Naive B cell (primary cell): ENCODE measurements around the gene SLC35A4. TPM values are rescaled to one million over a fixed set of nuclear protein-coding genes. Genes with fewer than 3 reads are reported as not detected.

Source experiments
- ATAC-seq, 2 donors: fragments of 150-1000 bp; cut with Tn5 transposase; 2 replicates each; pipeline ENCODE4 v1.10.0; 2021; ENCODE audit warnings: low read depth in 2 of 2, mild to moderate bottlenecking in 2 of 2, moderate library complexity in 2 of 2
- DNase-seq: peaks from one replicate; pipeline ENCODE4 v3.0.0; 2022
- H3K27ac Mint-ChIP-seq, 6 donors: one replicate each; pipeline ENCODE4 v1.8.0; 2020 to 2022; ENCODE audit warnings: mild to moderate bottlenecking in 6 of 6, mixed read lengths in 6 of 6, moderate library complexity in 5 of 6, inconsistent platforms in 2 of 6
- H3K27me3 Mint-ChIP-seq, 3 donors: one replicate each; pipeline ENCODE4 v1.8.0; 2021 to 2022; ENCODE audit warnings: mixed read lengths in 3 of 3, mild to moderate bottlenecking in 1 of 3
- H3K36me3 Mint-ChIP-seq, 2 donors: one replicate each; pipeline ENCODE4 v1.8.0; 2020 to 2022; ENCODE audit warnings: mixed read lengths in 2 of 2, inconsistent platforms in 1 of 2, mild to moderate bottlenecking in 1 of 2
- H3K4me1 Mint-ChIP-seq, 3 donors: one replicate each; pipeline ENCODE4 v1.8.0; 2020 to 2022; ENCODE audit warnings: mixed read lengths in 3 of 3, inconsistent platforms in 1 of 3, mild to moderate bottlenecking in 1 of 3, moderate library complexity in 1 of 3
- H3K4me3 Mint-ChIP-seq, 8 donors: one replicate each; pipeline ENCODE4 v1.8.0; 2020 to 2022; ENCODE audit warnings: mild to moderate bottlenecking in 8 of 8, mixed read lengths in 8 of 8, moderate library complexity in 8 of 8, inconsistent platforms in 2 of 8
- H3K9me3 Mint-ChIP-seq, 7 donors: one replicate each; pipeline ENCODE4 v1.8.0; 2020 to 2022; ENCODE audit warnings: mixed read lengths in 7 of 7, mild to moderate bottlenecking in 5 of 7, inconsistent platforms in 2 of 7, moderate library complexity in 1 of 7
- polyA plus RNA-seq, 6 donors: library from polyadenylated mRNA; unstranded; fragments of 300-500 nt; fragmentation: Illumina TruSeq; gene quantifications; one replicate each; pipeline ENCODE4 v1.2.3, GENCODE V29; 2021; ENCODE audit warnings: low read depth in 6 of 6

Gene SLC35A4, protein sequence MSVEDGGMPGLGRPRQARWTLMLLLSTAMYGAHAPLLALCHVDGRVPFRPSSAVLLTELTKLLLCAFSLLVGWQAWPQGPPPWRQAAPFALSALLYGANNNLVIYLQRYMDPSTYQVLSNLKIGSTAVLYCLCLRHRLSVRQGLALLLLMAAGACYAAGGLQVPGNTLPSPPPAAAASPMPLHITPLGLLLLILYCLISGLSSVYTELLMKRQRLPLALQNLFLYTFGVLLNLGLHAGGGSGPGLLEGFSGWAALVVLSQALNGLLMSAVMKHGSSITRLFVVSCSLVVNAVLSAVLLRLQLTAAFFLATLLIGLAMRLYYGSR
- 100 to 1,000 TPM in 1 of 6 donors, 10 to 100 TPM in 5; 66.8 to 107 (median 74.6) TPM for polyA plus RNA-seq

DNA sequence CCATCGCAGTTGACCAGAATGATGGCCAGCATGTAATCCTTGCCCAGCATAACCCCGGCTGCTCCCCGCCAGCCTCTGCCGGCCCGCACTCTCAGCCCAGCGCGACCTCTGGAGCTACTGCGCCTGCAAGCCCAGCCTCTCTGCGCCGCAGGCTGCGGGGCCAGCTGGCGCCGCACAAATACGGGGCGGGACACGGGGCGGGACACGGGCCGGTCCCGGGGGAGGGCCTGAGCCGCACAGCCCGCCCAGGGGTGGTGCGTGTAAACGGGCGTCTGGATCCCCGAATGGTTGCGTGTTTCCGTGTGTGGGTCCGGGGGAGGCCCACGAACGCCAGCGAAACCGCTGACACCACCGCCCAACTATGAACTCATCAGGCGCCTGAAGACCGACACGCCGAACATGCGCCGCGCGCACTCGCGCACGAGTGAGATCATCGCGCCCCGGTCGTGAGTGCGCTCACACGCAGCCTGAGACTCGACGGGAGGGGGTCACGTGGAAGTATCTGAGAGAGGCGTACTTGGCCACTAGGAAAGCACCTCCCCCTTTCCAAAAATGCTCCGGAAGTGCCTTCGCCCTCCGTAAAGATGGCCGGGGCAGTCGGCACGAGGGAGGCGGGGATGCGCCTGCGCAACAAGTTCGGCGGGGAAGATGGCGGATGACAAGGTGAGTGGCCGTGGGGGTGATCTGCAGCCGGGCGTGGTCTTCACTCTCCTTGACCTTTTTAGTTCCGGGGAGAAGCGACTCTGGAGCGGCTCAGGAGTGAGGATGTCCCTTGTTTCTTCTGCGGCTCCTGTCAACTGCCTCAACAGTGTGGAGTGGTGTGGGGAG, at the start of gene SLC35A4, which contains the start of gene APBB3:
Gene SLC35A4 (plus strand): TSS at position 633 of the 828 bp plus-strand sequence. CDS start 2,342 bp downstream, outside the sequence.
Gene APBB3 (minus strand): TSS at position 403 of the 828 bp plus-strand sequence. CDS start 353 bp downstream, at position 50.
- H3K27me3 Mint-ChIP-seq, result no peaks in the 10 kb centered on the region
- ATAC-seq (peak; percentile 86), DNase-seq (peak; percentile 98)
- H3K36me3 Mint-ChIP-seq, result peaks cover 0 to 19% of the 10 kb centered on the region in 2 donors
- peak within 1 kb of the TSS; percentile 96 to 99 (median 98) for H3K27ac Mint-ChIP-seq
- peaks cover 0 to 1% (median 0%) of the 10 kb centered on the region in 7 donors for H3K9me3 Mint-ChIP-seq
- peak within 1 kb of the TSS; percentile 92 to 98 (median 96) for H3K4me3 Mint-ChIP-seq
- peaks cover 45 to 71% (median 64%) of the 10 kb centered on the region in 3 donors for H3K4me1 Mint-ChIP-seq

DNA sequence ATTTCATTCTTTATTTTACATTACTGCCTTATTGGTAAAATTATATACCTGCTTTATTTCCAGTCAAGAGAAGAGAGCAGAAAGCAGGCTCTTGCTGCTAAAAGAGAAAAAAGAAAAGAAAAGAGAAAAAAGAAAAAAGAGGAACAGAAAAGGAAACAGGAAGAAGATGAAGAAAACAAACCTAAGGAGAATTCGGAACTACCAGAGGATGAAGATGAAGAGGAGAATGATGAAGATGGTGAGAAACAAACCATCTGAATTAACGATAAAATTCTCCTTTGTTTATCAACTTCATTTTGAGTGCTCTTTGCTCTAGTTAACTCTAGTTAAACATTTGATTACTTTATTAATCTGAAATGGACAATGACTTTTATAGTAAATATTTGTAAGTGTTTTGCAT, 40.6 kb upstream of the SLC35A4 start:
- Mint-ChIP-seq H3K9me3 (peaks cover 0 to 3% (median 0%) of the 10 kb centered on the region in 7 donors), H3K27me3 (no peaks in the 10 kb centered on the region), H3K36me3 (peaks cover 11 to 20% of the 10 kb centered on the region in 2 donors), H3K27ac (peak overlapping the region; percentile 52 to 90 (median 80)), H3K4me3 (peak overlapping the region in 1 of 8 donors; percentile 44), H3K4me1 (peaks cover 4 to 12% (median 8%) of the 10 kb centered on the region in 3 donors)
- DNase-seq (no peak), ATAC-seq (no peak)

DNA sequence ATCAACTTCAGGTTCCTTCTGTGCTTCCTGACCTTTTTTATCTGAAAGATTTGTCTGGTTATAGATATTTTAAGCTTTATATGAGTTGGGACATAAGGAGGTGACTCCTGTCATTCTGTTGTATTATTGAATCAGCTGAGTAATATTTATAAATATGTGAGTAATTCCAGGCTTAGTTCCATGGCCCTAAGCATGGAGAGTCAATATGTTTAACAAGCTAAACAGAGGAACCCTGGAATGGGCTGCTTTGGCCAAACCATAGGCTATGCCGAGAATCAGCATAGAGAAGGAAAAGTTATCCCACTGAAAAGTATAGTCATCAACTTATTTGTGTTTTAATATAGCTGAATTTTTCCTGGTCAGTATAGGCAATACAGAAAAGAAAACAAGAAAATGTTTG, 24.4 kb upstream of the SLC35A4 start:
- no peak overlapping the region for H3K27ac Mint-ChIP-seq
- peaks cover 0 to 6% (median 1%) of the 10 kb centered on the region in 3 donors for H3K4me1 Mint-ChIP-seq
- H3K4me3 Mint-ChIP-seq, result no peak overlapping the region
- peaks cover 19 to 23% of the 10 kb centered on the region in 2 donors for H3K36me3 Mint-ChIP-seq
- DNase-seq (no peak), ATAC-seq (no peak)
- no peaks in the 10 kb centered on the region for H3K27me3 Mint-ChIP-seq
- H3K9me3 Mint-ChIP-seq, result no peaks in the 10 kb centered on the region

DNA sequence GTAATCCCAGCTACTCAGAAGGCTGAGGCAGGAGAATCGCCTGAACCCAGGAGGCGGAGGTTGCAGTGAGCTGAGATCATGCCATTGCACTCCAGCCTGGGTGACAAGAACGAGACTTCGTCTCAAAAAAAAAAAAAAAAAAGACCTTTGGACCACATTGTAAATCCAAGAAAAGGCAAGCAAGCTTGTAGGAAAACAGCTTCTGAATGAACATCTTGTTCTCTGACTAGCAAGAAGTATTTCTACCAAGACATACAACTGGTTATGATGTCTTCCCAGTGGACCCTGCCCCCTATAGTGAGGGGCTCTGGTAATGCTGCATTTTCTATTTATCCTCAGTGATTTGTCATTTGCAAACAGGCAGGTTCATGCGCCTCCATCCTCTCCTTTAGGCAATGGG, 21.7 kb upstream of the SLC35A4 start:
- Mint-ChIP-seq H3K27ac (no peak overlapping the region), H3K27me3 (no peaks in the 10 kb centered on the region), H3K36me3 (peaks cover 19 to 23% of the 10 kb centered on the region in 2 donors), H3K4me3 (no peak overlapping the region), H3K4me1 (peaks cover 2 to 13% (median 8%) of the 10 kb centered on the region in 3 donors), H3K9me3 (no peaks in the 10 kb centered on the region)
- DNase-seq (no peak), ATAC-seq (no peak)

DNA sequence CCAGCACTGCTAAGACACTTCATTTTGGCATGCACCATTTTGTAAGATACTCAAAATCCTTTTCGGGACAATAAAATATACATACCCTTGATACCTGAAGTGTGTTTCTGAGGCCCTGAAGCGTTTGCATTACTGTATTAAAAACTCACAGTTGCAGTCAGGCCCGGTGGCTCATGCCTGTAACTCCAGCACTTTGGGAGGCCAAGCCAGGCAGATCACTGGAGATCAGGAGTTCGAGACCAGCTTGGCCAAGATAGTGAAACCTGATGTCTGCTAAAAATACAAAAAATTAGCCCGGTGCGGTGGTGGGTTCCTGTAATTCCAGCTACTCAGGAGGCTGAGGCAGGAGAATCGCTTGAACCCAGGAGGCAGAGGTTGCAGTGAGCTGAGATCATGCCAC, 19.6 kb upstream of the SLC35A4 start:
- no peaks in the 10 kb centered on the region for H3K27me3 Mint-ChIP-seq
- no peaks in the 10 kb centered on the region for H3K9me3 Mint-ChIP-seq
- peaks cover 18 to 19% of the 10 kb centered on the region in 2 donors for H3K36me3 Mint-ChIP-seq
- peak overlapping the region in 2 of 6 donors; percentile 21 to 80 for H3K27ac Mint-ChIP-seq
- DNase-seq (no peak), ATAC-seq (no peak)
- H3K4me1 Mint-ChIP-seq, result peaks cover 22 to 34% (median 24%) of the 10 kb centered on the region in 3 donors
- no peak overlapping the region for H3K4me3 Mint-ChIP-seq

DNA sequence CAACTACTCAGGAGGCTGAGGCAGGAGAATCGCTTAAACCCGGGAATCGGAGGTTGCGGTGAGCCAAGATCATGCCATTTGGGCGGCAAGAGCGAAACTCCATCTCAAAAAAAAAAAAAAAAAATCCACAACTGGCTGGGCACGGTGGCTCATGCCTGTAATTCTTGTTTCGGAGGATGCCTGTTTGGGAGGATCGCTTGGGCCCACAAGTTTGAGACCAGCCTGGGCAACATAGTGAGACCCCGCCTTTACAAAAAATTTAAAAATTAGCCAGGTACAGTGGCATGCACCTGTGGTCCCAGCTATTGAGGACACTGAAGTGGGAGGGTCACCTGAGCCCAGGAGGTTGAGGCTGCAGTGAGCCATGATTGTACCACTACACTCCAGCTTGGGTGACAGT, 19.0 kb upstream of the SLC35A4 start:
- DNase-seq, result no peak
- ATAC-seq, result no peak
- H3K27ac Mint-ChIP-seq, result peak overlapping the region in 5 of 6 donors; percentile 15 to 96 (median 62)
- peak overlapping the region in 2 of 8 donors; percentile 28 to 36 for H3K4me3 Mint-ChIP-seq
- no peaks in the 10 kb centered on the region for H3K27me3 Mint-ChIP-seq
- H3K9me3 Mint-ChIP-seq, result no peaks in the 10 kb centered on the region
- peaks cover 24 to 34% (median 24%) of the 10 kb centered on the region in 3 donors for H3K4me1 Mint-ChIP-seq
- H3K36me3 Mint-ChIP-seq, result peaks cover 17 to 19% of the 10 kb centered on the region in 2 donors

DNA sequence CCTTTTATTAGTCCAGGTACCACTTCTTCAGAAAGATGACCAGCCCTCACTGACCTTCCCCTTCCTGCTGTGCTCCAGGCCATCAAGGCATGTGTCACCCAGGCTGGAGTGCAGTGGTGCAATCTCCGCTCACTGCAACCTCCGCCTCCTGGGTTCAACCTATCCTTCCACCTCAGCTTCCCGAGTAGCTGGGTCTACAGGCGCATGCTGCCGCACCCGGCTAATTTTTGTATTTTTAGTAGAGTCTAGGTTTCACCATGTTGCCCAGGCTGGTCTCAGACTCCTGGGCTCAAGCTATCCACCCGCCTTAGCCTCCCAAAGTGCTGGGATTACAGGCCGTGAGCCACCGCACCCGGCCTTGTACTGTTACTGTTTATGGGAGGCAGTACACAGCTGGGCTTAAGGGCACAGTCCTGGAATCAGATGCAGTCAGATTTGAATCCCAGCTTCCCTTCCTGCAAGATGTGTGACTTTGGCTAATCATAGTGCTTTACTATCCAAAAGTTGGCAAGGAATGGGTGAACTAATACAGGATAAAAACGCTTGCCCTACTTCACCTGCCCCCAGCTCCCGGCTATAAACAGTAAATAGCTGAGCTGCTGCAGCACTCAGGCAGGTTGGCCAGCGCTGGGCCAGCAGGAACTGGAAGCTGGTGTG, 17.6 kb upstream of the SLC35A4 start:
- H3K36me3 Mint-ChIP-seq, result peaks cover 11% of the 10 kb centered on the region in 2 donors
- ATAC-seq (no peak), DNase-seq (no peak)
- no peaks in the 10 kb centered on the region for H3K9me3 Mint-ChIP-seq
- H3K4me3 Mint-ChIP-seq, result peak overlapping the region; percentile 87 to 97 (median 92)
- no peaks in the 10 kb centered on the region for H3K27me3 Mint-ChIP-seq
- peaks cover 24 to 34% (median 24%) of the 10 kb centered on the region in 3 donors for H3K4me1 Mint-ChIP-seq
- peak overlapping the region; percentile 94 to 98 (median 96) for H3K27ac Mint-ChIP-seq

DNA sequence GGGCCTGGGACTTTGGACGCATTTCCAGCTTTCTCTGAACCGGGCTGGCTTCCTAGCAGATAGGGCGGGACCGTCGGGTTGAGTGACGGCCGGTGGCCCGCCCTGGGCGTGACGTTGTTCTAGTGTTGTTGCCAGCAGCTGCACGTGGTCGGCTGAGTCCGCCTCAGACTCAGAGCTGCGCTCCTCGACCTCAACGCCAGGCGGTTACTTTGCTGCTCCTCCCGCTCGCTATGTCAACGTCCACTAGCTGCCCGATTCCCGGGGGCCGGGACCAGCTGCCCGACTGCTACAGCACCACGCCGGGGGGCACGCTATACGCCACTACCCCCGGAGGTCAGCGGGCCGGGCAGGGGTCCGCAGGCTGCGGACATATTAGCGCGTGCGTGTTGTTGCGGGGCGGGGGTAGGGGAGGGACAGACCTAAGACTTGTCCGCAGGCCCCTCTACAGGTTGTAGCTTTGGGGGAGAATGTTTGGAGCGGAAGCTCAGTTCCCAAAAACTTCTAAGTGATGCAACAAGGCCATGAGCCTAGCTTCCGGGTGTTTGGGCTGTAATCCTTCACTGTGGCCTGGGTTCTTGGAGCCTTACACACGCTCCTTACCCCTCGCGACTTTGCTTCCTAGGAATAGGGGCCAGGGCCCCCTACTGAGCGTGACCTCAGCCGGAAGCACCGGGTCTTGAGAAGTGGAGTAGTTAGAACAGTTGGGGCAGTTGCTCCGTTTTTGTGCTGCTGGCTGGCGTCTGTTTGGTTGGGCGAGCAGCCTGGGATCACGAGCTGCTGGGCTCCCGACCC, 16.9 kb upstream of the SLC35A4 start, which contains the start of gene EIF4EBP3:
Gene EIF4EBP3 (plus strand): TSS at position 155 of the 792 bp plus-strand sequence. CDS start 76 bp downstream, at position 231.
- Mint-ChIP-seq H3K27ac (peak within 1 kb of the TSS; percentile 94 to 98 (median 97)), H3K9me3 (no peaks in the 10 kb centered on the region), H3K4me1 (peaks cover 24 to 34% (median 24%) of the 10 kb centered on the region in 3 donors), H3K36me3 (peaks cover 11% of the 10 kb centered on the region in 2 donors), H3K4me3 (peak within 1 kb of the TSS; percentile 87 to 97 (median 92)), H3K27me3 (no peaks in the 10 kb centered on the region)
- peak; percentile 85 for DNase-seq
- peak; percentile 99 for ATAC-seq

DNA sequence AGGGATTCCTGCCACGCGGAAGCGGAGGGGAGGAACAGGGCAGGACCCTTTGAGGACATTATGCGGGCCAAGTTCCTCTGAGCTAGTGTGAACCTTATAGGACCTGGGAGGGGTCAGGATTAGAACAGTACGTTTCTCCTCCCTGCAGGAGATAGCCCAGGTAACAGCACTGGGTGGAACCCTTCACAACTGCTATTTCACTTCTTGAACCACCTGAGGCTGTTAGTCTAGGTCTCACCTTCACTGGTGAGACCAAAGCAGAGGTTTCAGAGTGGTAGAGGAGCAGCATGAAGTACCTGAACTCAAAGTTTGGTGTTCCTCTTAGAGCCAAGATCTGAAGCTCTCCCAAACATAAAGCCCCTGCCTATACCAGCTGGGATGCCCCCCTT, 16.3 kb upstream of the SLC35A4 start:
- ATAC-seq (peak in 1 of 2 donors; percentile 6), DNase-seq (no peak)
- H3K36me3 Mint-ChIP-seq, result peaks cover 11% of the 10 kb centered on the region in 2 donors
- no peaks in the 10 kb centered on the region for H3K27me3 Mint-ChIP-seq
- H3K9me3 Mint-ChIP-seq, result no peaks in the 10 kb centered on the region
- H3K4me3 Mint-ChIP-seq, result peak overlapping the region; percentile 87 to 97 (median 92)
- H3K27ac Mint-ChIP-seq, result peak overlapping the region; percentile 94 to 98 (median 97)
- peaks cover 29 to 38% (median 30%) of the 10 kb centered on the region in 3 donors for H3K4me1 Mint-ChIP-seq

DNA sequence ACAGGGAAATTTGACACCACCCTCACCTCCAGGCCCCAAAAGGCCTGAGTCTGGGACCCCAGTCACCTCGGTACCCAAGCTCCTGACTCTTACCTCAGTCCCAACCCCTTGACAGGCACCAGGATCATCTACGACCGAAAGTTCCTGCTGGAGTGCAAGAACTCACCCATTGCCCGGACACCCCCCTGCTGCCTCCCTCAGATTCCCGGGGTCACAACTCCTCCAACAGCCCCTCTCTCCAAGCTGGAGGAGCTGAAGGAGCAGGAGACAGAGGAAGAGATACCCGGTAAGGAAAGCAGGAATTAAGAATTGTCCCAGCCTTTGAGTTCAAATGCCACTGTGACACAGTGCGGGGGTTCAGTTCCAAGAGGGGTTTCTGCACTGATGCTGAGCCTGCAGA, 15.8 kb upstream of the SLC35A4 start:
- H3K27me3 Mint-ChIP-seq, result no peaks in the 10 kb centered on the region
- peaks cover 11% of the 10 kb centered on the region in 2 donors for H3K36me3 Mint-ChIP-seq
- H3K9me3 Mint-ChIP-seq, result no peaks in the 10 kb centered on the region
- peak overlapping the region in 7 of 8 donors; percentile 61 to 97 (median 92) for H3K4me3 Mint-ChIP-seq
- H3K4me1 Mint-ChIP-seq, result peaks cover 34 to 43% (median 35%) of the 10 kb centered on the region in 3 donors
- peak overlapping the region; percentile 94 to 98 (median 97) for H3K27ac Mint-ChIP-seq
- DNase-seq (no peak), ATAC-seq (no peak)

DNA sequence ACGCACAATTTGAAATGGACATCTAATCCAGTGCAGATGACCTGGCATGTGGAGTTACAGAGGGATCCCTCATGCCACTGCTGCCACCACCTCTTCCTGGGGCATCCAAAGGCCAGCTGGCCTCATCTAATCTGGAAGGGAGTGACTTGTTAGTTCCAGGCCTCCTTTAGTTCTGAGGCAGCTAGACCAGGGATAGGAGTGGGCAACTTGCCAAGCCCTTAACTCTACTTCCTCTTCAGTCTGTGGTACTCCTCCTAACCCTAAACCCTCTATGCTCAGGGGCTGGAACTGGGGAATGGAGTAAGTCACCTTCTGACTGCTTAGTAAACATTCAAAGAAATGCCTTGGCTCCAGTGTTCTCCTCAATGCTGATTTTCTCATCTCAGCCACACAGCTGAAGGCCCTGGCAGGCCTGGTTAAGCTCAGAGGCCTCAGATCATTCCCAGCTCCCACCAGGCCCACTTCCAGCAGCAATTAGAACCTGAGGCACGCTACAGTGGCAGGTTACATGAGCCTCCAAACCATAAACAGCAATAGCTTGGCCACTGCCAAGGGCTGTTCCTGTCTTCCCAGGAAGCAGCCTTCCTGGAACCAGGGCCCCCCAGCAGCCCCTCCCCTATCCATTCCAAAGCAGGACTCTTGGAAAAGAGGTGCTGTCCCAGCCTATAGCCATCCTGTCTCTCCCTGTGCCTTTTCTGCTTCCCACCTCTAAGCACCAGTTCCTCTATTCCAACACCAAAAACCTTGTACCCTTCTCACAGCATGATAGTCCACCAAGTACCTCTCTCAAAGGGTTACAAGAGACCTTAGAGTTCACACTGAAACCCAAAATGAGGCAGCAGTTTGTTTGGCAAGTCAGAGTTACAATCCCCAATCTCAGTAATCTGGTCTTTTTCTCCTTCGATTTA, 15.1 kb upstream of the SLC35A4 start:
- peaks cover 6 to 9% of the 10 kb centered on the region in 2 donors for H3K36me3 Mint-ChIP-seq

More for the DNA sequence above, 15.1 kb upstream of the SLC35A4 start:
- no peak for DNase-seq
- Mint-ChIP-seq H3K9me3 (no peaks in the 10 kb centered on the region), H3K27me3 (no peaks in the 10 kb centered on the region), H3K4me1 (peaks cover 36 to 50% (median 41%) of the 10 kb centered on the region in 3 donors), H3K4me3 (peak overlapping the region; percentile 61 to 96 (median 88)), H3K27ac (peak overlapping the region; percentile 85 to 97 (median 96))
- no peak for ATAC-seq
